ENCODE data around the gene CYSTM1.

DNA sequence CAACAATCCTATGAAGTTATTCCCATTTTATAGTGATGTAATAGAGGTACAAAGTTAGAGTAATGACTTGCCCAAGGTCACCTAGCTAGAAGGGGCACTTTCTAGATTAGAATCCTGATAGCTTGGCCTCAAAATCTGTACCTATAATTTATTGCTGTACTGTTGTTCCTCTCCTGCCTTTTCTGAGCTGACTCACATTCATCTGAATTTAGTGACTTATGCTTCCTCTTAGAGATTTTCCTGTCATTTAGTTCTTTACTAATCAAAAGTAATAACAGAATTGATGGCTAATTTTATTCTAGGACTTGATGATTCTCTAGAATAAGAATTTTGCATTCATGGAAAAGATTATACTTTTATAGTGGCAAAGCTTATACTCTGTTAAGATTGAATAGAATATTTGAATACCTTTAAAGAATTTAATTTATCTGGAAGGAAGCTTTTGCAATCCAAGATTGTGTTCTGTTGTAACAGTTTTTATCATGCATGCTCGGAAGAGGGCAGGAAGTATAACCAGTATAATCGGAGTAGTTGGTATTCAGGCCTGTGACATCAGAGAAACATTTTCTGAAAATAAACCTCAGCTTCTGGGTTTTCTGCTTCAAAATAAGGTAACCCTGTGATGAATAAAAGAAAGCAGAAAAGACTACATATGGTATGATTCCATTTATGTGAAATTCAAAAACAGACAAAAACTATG lies 21.3 kb downstream of the CYSTM1 start:
- TF ChIP-seq, protein P1, sequence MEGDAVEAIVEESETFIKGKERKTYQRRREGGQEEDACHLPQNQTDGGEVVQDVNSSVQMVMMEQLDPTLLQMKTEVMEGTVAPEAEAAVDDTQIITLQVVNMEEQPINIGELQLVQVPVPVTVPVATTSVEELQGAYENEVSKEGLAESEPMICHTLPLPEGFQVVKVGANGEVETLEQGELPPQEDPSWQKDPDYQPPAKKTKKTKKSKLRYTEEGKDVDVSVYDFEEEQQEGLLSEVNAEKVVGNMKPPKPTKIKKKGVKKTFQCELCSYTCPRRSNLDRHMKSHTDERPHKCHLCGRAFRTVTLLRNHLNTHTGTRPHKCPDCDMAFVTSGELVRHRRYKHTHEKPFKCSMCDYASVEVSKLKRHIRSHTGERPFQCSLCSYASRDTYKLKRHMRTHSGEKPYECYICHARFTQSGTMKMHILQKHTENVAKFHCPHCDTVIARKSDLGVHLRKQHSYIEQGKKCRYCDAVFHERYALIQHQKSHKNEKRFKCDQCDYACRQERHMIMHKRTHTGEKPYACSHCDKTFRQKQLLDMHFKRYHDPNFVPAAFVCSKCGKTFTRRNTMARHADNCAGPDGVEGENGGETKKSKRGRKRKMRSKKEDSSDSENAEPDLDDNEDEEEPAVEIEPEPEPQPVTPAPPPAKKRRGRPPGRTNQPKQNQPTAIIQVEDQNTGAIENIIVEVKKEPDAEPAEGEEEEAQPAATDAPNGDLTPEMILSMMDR (IDR thresholded peaks at IDR 0.05; ENCODE audit: low read depth, low read length, missing input control), result no peak
- TF ChIP-seq FOXA2 (IDR thresholded peaks at IDR 0.05) (no peak), GABPA (IDR thresholded peaks at IDR 0.05 in 1 of 2, conservative IDR thresholded peaks at IDR 0.05 in 1 of 2) (no peak), REST (IDR thresholded peaks at IDR 0.05) (no peak), YY1 (IDR thresholded peaks at IDR 0.05) (no peak), TAF1 (conservative IDR thresholded peaks at IDR 0.05) (no peak), JUND (IDR thresholded peaks at IDR 0.05) (no peak), SP1 (IDR thresholded peaks at IDR 0.05) (no peak), RAD21 (IDR thresholded peaks at IDR 0.05) (no peak), ATF3 (IDR thresholded peaks at IDR 0.05) (no peak), EGR1 (IDR thresholded peaks at IDR 0.05; ENCODE audit: low read depth in 2 of 2) (no peak), HNF4A (conservative IDR thresholded peaks at IDR 0.05) (no peak)
- TF ChIP-seq, protein P2, sequence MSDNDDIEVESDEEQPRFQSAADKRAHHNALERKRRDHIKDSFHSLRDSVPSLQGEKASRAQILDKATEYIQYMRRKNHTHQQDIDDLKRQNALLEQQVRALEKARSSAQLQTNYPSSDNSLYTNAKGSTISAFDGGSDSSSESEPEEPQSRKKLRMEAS (IDR thresholded peaks at IDR 0.05), result no peak
